Stomach (tissue), 9 donors: ENCODE measurements around the gene CFAP57. TPM values are rescaled to one million over a fixed set of nuclear protein-coding genes. Genes with fewer than 3 reads are reported as not detected.

ENCODE experiments used
- DNase-seq, 2 donors: peaks; one replicate each; pipeline versions ENCODE4 v3.0.0 to v3.0.0-alpha.2; 2013 to 2019
- H3K27ac ChIP-seq, 5 donors: fragments of 200-600 bp in 4 of 5; sonication (generic) in 4 of 5; one replicate each; pipeline ENCODE4 v1.5.1; 2013 to 2019; ENCODE audit warnings: mild to moderate bottlenecking in 1 of 5, moderate library complexity in 1 of 5
- H3K27me3 ChIP-seq, 3 donors: fragments of 200-600 bp; sonication (generic); one replicate each; pipeline ENCODE4 v1.5.1; 2017 to 2019; ENCODE audit warnings: mixed run types in 1 of 3
- H3K36me3 ChIP-seq, 4 donors: fragments of 200-600 bp; sonication (generic); 1 replicate in 3 of 4; 2 replicates in 1 of 4; pipeline ENCODE4 v1.5.1; 2016 to 2019
- H3K4me1 ChIP-seq, 4 donors: fragments of 200-600 bp; sonication (generic); one replicate each; pipeline ENCODE4 v1.5.1; 2016 to 2019
- H3K4me3 ChIP-seq, 4 donors: fragments of 200-600 bp; sonication (generic) in 3 of 4; one replicate each; pipeline ENCODE4 v1.5.1; 2016 to 2019; ENCODE audit warnings: mild to moderate bottlenecking in 1 of 4
- H3K9me3 ChIP-seq, 4 donors: fragments of 200-600 bp; sonication (generic); one replicate each; pipeline ENCODE4 v1.5.1; 2016 to 2019
- CTCF ChIP-seq, 7 experiments: fragments of 450-650 bp in 4 of 7; fragments of 200-600 bp in 3 of 7; sonication (generic) in 3 of 7; IDR thresholded peaks; one replicate each; pipeline ENCODE4 v1.5.1; 2016 to 2019; ENCODE audit warnings: antibody characterized with exemption in 7 of 7, control low read depth in 2 of 7, mild to moderate bottlenecking in 1 of 7
- EP300 ChIP-seq: sonication (generic); formaldehyde crosslinking; IDR thresholded peaks from one replicate; pipeline ENCODE4 v1.6.1; 2017; ENCODE audit warnings: antibody characterized with exemption
- POLR2A ChIP-seq, 4 donors: fragments of 450-650 bp; IDR thresholded peaks; one replicate each; pipeline ENCODE4 v1.6.1; 2016; ENCODE audit warnings: antibody characterized with exemption in 4 of 4, control low read depth in 2 of 4, mild to moderate bottlenecking in 1 of 4, moderate library complexity in 1 of 4
- POLR2AphosphoS5 ChIP-seq, 3 donors: sonication (generic); formaldehyde crosslinking; IDR thresholded peaks; one replicate each; pipeline ENCODE4 v1.6.1; 2016; ENCODE audit warnings: antibody characterized with exemption in 3 of 3
- WGBS, 5 donors: extraction: QIAGEN DNeasy Blood & Tissue Kit in 3 of 5; methylation state at CpG; one replicate each; pipeline versions ENCODE4 v1.1.5 to v1.1.7; 2013 to 2018; 5-methylcytosine and 5-hydroxymethylcytosine counted together
- intact Hi-C: fragments of 100-400 bp; cut with DNase I; formaldehyde crosslinking; loops from one replicate; pipeline ENCODE4 v1.15.1; 2023; ENCODE audit warnings: low total_unique reads
- polyA plus RNA-seq, 3 donors: library from polyadenylated mRNA; stranded (reverse); fragments of 200-250 nt; gene quantifications; one replicate each; pipeline ENCODE4 v1.2.3, GENCODE V29; 2013
- total RNA-seq, 5 donors: library from RNA; depleted of rRNA; stranded (reverse); fragments of >200 nt; gene quantifications; one replicate each; pipeline versions ENCODE4 v1.1.0 to v1.2.3, GENCODE V29; 2014 to 2016
- donor health status: healthy with polysubstance abuse.
- donor health status: Bipolar disorder and iron deficiency.
- donor health status: healthy.

The CFAP57 gene
- total and polyA plus RNA-seq, 8 donors, result 0.08 to 1.4 (median 0.15) TPM; not detected in 3

DNA sequence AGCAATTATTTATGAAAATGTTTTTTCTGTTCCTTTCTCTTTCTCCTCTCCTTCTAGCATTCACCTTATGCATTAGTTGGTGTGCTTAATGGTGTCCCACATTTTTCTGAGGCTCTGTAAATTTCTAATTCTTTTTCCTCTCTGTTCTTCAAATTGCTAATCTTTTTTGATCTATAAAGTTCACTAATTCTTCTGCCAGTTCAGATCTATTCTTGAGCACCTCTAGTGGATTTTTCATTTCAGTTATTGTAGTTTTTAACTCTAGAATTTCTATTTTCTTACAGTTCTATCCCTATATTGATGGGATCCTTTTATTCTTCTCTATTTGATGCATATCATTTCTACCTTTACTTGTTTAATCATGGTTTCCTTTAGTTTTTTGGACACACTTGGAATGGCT, 22.4 kb downstream of the CFAP57 start:
- Histone ChIP-seq H3K27ac (no peak overlapping the region), H3K4me3 (no peak overlapping the region), H3K9me3 (peaks cover 0 to 9% (median 6%) of the 10 kb centered on the region in 4 donors), H3K27me3 (peaks cover 0 to 5% (median 0%) of the 10 kb centered on the region in 3 donors), H3K36me3 (no peaks in the 10 kb centered on the region), H3K4me1 (no peaks in the 10 kb centered on the region)
- no peak for DNase-seq
- no peak for TF ChIP-seq POLR2AphosphoS5 (IDR thresholded peaks at IDR 0.05)
- no peak for TF ChIP-seq EP300
- TF ChIP-seq POLR2A (IDR thresholded peaks at IDR 0.05), result no peak
- no peak for TF ChIP-seq CTCF (IDR thresholded peaks at IDR 0.05)
- intact Hi-C loops, result no loop called here

DNA sequence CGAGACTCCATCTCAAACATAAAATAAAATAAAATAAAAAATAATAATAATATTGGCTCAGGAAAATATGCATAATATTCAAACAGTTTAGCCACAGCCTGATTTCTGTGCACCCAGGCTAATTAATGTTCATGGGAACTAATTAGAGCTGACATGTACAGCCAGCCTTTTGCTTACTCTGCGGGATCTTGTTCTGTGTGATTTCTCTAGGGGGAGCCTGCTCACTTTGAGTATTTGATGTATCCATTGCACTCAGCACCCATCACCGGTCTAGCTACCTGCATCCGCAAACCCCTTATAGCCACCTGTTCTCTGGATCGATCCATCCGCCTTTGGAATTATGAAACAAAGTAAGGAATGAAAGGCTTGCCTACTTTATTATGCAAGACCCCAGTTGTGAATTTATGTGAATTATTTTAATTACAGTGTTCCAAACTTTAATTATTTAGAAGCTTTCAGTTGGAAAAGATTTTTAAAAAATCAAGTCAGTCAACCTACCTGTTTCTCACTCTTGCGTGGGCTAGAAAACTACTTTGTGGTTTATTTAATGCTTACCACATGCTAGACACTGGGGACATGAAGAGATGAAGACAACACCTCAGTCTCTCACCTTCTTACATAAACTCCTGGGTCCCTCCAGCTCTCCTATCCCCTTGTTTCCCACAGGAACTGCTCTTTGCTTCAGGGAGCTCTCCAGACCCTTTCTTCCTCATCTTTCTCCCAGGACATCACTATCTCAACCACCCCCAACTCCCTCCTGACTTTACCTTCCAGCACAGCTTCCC, 25.4 kb downstream of the CFAP57 start:
- WGBS, 5 donors, result 82 to 88% (median 85%) methylated on average over 7 of the region's 7 CpGs
- no peaks in the 10 kb centered on the region for H3K36me3 ChIP-seq
- intact Hi-C loops, result no loop called here
- TF ChIP-seq POLR2AphosphoS5 (IDR thresholded peaks at IDR 0.05), result no peak
- TF ChIP-seq POLR2A (IDR thresholded peaks at IDR 0.05), result no peak
- TF ChIP-seq CTCF (IDR thresholded peaks at IDR 0.05), result no peak
- TF ChIP-seq EP300, result no peak
- H3K4me1 ChIP-seq, result no peaks in the 10 kb centered on the region
- H3K27me3 ChIP-seq, result peaks cover 0 to 5% (median 0%) of the 10 kb centered on the region in 3 donors
- H3K9me3 ChIP-seq, result peaks cover 0 to 9% (median 3%) of the 10 kb centered on the region in 4 donors
- no peak overlapping the region for H3K4me3 ChIP-seq
- no peak for DNase-seq
- H3K27ac ChIP-seq, result no peak overlapping the region

DNA sequence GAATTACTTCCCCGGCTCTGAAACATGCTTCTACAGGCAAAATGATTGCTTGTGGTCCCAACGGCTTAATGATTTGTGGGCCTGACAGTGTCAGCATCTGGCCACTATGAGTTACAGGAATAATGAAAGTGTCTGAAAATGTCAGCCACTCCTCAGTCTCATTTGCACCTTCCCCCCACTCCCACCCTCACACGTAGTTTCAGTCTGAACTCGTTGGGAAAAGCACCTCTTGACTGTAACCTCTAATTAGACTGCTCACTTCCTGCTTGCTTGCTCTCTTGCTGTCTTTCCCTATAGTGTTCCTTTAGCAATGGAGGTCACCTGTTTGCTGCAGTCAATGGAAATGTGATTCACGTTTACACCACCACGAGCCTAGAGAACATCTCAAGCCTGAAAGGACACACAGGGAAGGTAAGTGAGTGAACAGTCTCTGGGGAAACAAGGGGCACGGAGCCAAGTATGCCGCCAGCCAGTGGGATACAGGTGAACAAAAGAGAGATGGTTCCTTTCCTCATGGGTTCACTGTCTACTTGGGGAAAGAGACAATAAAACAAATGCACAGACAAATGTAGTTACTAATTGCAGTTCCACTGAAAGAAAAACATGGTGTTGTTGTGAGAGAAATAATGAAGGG, 27.1 kb downstream of the CFAP57 start:
- no peak for TF ChIP-seq POLR2A (IDR thresholded peaks at IDR 0.05)
- TF ChIP-seq POLR2AphosphoS5 (IDR thresholded peaks at IDR 0.05), result no peak
- intact Hi-C loops, result no loop called here
- no peaks in the 10 kb centered on the region for H3K36me3 ChIP-seq
- H3K9me3 ChIP-seq, result peaks cover 0 to 8% (median 3%) of the 10 kb centered on the region in 4 donors
- peaks cover 0 to 5% (median 0%) of the 10 kb centered on the region in 3 donors for H3K27me3 ChIP-seq
- H3K4me1 ChIP-seq, result no peaks in the 10 kb centered on the region
- DNase-seq, result no peak
- no peak overlapping the region for H3K4me3 ChIP-seq
- 58 to 68% (median 61%) methylated on average over 8 of the region's 8 CpGs for WGBS, 5 donors
- H3K27ac ChIP-seq, result no peak overlapping the region

DNA sequence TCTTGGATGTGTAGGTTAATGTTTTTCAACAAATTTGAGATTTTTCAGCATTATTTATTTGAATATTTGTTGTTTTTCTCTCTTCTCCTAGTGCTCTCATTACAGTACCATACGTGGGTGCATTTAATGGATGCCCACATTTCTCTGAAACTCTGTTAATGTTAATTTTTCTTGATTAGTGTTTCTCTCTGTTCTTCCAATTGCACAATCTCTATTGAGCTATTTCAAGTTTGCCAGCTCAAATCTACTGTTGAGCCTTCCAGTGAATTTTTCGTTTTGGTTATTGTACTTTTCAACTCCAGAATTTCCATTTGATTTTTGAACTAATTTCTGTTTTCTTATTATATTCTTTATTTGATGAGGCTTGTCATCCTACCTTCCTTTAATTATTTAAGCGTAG, 31.7 kb downstream of the CFAP57 start:
- TF ChIP-seq POLR2A (IDR thresholded peaks at IDR 0.05) (no peak), EP300 (no peak), POLR2AphosphoS5 (IDR thresholded peaks at IDR 0.05) (no peak), CTCF (IDR thresholded peaks at IDR 0.05) (no peak)
- peaks cover 0 to 14% (median 5%) of the 10 kb centered on the region in 4 donors for H3K4me1 ChIP-seq
- H3K9me3 ChIP-seq, result no peaks in the 10 kb centered on the region
- H3K27me3 ChIP-seq, result no peaks in the 10 kb centered on the region
- intact Hi-C loops, result no loop called here
- no peak overlapping the region for H3K27ac ChIP-seq
- no peaks in the 10 kb centered on the region for H3K36me3 ChIP-seq
- H3K4me3 ChIP-seq, result no peak overlapping the region
- no peak for DNase-seq
- 73 to 99% (median 90%) methylated on average over 3 of the region's 3 CpGs for WGBS, 5 donors

- H3K27me3 ChIP-seq, result no peaks in the 10 kb centered on the region
- 86 to 100% (median 90%) methylated on average over 1 of the region's 1 CpG for WGBS, 5 donors
- intact Hi-C loops, result no loop called here
Measured at GRCh38 chr1:43204394-43204793, 32.3 kb downstream of the CFAP57 start.

More at GRCh38 chr1:43204394-43204793, 32.3 kb downstream of the CFAP57 start:
- no peak overlapping the region for H3K4me3 ChIP-seq
- TF ChIP-seq POLR2A (IDR thresholded peaks at IDR 0.05) (no peak), CTCF (IDR thresholded peaks at IDR 0.05) (no peak), EP300 (no peak), POLR2AphosphoS5 (IDR thresholded peaks at IDR 0.05) (no peak)
- no peak overlapping the region for H3K27ac ChIP-seq
- no peaks in the 10 kb centered on the region for H3K9me3 ChIP-seq
- H3K4me1 ChIP-seq, result peaks cover 0 to 14% (median 5%) of the 10 kb centered on the region in 4 donors
- no peaks in the 10 kb centered on the region for H3K36me3 ChIP-seq
- DNase-seq, result no peak
